Measurements from ENCODE around the gene TSHB. TPM values are rescaled to one million over a fixed set of nuclear protein-coding genes. Genes with fewer than 3 reads are reported as not detected.

Gene TSHB
- total RNA-seq, 4 donors from 2014 or later: not detected

- Histone ChIP-seq H3K27ac (no peak overlapping the region), H3K9me3 (no peaks in the 10 kb centered on the region)
Measured at GRCh38 chr1:115071012-115071664, 41.5 kb downstream of the TSHB start.

GRCh38 chr1:115073298-115074087 is 43.9 kb downstream of the TSHB start:
- Histone ChIP-seq H3K27me3 (no peaks in the 10 kb centered on the region), H3K4me1 (no peaks in the 10 kb centered on the region), H3K27ac (no peak overlapping the region)

More at GRCh38 chr1:115071012-115071664, 41.5 kb downstream of the TSHB start:
- TF ChIP-seq CTCF (IDR thresholded peaks at IDR 0.05) (no peak), EP300 (IDR thresholded peaks at IDR 0.05) (no peak)
- H3K27me3 ChIP-seq: no peaks in the 10 kb centered on the region
- no peaks in the 10 kb centered on the region for H3K4me1 ChIP-seq
- no peaks in the 10 kb centered on the region for H3K36me3 ChIP-seq
- no peak overlapping the region for H3K4me3 ChIP-seq
- WGBS, 2 donors: 83 to 85% methylated on average over 6 of the region's 6 CpGs
- no peak for DNase-seq (ENCODE audit: low spot score in 2 of 2)

GRCh38 chr1:115074839-115075534 is 45.4 kb downstream of the TSHB start:
- H3K9me3 ChIP-seq: no peaks in the 10 kb centered on the region
- no peak overlapping the region for H3K27ac ChIP-seq
- no peak overlapping the region for H3K4me3 ChIP-seq
- H3K36me3 ChIP-seq: no peaks in the 10 kb centered on the region
- H3K27me3 ChIP-seq: no peaks in the 10 kb centered on the region
- TF ChIP-seq CTCF (IDR thresholded peaks at IDR 0.05): no peak
- no peak for TF ChIP-seq POLR2A (IDR thresholded peaks at IDR 0.05)
- TF ChIP-seq EP300 (IDR thresholded peaks at IDR 0.05): no peak
- 63 to 65% methylated on average over 11 of the region's 11 CpGs for WGBS, 2 donors
- no peaks in the 10 kb centered on the region for H3K4me1 ChIP-seq
- DNase-seq (ENCODE audit: low spot score in 2 of 2): no peak

More at GRCh38 chr1:115073298-115074087, 43.9 kb downstream of the TSHB start:
- Histone ChIP-seq H3K9me3 (no peaks in the 10 kb centered on the region), H3K36me3 (no peaks in the 10 kb centered on the region), H3K4me3 (no peak overlapping the region)
- no peak for TF ChIP-seq POLR2A (IDR thresholded peaks at IDR 0.05)
- no peak for TF ChIP-seq EP300 (IDR thresholded peaks at IDR 0.05)
- no peak for TF ChIP-seq CTCF (IDR thresholded peaks at IDR 0.05)
- WGBS, 2 donors: 83 to 91% methylated on average over 10 of the region's 10 CpGs
- DNase-seq (ENCODE audit: low spot score in 2 of 2): no peak

- DNase-seq (ENCODE audit: low spot score in 2 of 2): no peak
- Histone ChIP-seq H3K27me3 (no peaks in the 10 kb centered on the region), H3K4me1 (no peaks in the 10 kb centered on the region), H3K27ac (no peak overlapping the region), H3K4me3 (no peak overlapping the region), H3K9me3 (no peaks in the 10 kb centered on the region), H3K36me3 (no peaks in the 10 kb centered on the region)
- 78 to 82% methylated on average over 4 of the region's 4 CpGs for WGBS, 2 donors
- TF ChIP-seq POLR2A (IDR thresholded peaks at IDR 0.05) (no peak), CTCF (IDR thresholded peaks at IDR 0.05) (no peak), EP300 (IDR thresholded peaks at IDR 0.05) (no peak)
Measured at GRCh38 chr1:115076384-115076915, 46.8 kb downstream of the TSHB start.

All from tibial nerve (tissue), 4 donors.